HG02938 (cell line): Measurements from ENCODE around the gene SOX1.

Experiments
- ATAC-seq: cut with Tn5 transposase; IDR thresholded peaks from one replicate; pipeline ENCODE4 v1.9.1; 2021; ENCODE audit warnings: mild to moderate bottlenecking, moderate library complexity; ENCODE audit not compliant: unreplicated experiment

The SOX1 gene

DNA sequence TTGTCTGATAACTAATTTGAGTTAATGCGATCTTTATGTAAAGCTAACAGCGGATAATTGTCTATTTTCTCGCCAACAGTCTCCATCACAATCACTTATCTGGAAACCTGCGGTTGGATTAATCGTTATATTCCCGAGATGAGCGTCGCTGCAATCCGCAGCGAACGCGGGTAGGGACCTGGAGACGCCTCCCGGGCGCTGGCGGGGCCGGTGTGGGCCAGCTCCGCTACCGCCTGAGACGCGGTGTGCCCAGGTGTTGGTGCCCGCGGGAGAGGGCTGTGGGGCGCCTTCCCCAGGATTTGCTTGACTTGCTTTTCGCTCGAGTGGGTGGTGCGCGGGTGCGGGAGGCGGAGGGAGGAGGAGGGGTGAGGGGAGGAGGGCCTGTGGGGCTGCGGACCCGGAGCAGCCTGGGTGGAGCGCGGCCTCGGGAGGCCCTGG is 38.3 kb downstream of the SOX1 start:
- ATAC-seq: no peak

DNA sequence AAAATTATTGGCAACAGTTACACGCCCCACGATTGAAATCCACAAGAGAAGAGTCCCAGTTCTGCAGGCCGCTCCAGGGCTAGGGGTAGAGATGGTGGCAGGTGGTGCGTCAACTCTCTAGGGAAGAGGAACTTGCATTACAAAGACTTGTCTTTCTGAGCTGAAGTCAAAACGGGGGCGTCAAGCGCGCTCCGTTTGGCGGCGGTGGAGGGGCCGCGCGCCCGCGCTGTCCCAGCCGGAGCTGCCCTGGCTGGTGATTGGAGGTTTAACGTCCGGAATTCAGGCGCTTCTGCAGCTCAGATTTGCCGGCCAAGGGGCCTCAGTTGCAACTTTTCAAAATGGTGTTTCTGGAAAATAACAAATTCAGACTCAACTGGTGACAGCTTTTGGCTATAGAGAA is 38.9 kb downstream of the SOX1 start:
- no peak for ATAC-seq

DNA sequence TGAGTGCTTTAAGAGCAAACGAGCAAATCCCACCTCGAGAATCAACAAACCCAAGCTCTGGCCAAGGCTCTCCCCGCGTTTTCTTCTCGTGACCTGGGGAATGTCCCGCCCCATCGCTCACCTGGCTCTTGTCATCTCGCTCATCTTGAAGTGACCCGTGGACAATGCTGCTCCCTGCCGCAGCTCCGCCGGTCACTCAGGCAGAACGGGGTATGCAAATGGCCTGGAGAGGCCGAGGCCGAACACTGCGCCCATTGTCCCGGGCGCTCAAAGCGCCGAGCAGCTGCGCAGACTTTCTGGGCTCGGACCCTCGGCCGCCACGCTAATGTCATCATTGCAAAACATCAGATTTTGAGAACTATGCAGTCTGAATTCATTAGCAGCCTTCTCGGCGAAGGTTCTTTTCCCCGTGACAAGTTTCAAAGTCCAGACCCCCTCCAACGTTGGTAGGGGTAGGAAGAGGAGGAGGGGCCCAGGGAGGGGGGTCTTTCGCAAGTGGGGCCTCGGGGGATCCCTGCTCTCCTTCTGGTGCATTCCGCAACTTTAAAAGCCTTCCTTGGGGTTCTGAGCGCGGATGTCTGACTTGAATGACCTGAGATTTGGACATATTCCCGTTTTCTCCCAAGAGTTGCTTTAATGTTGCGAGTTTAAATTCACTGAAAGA is 39.7 kb downstream of the SOX1 start:
- no peak for ATAC-seq

DNA sequence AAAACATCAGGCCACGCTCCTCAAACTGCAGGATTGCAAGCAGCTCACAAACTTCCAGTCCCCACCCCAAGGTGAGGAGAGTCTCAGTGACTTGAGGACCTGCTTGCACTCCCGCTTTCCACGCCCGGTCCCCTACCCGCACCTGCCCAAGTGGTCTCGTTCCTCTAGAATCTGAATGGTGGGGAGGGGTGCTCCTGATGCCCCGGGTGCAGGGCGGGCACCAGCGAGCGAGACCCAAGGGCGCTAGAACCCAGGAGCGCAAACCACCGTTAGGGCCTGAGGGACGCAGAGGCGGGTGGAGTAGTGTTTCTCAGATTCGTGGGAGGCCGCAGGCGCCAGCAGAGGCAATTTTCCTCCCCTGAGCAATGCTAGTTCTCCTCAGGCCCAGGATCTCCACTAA is 40.3 kb downstream of the SOX1 start:
- no peak for ATAC-seq

DNA sequence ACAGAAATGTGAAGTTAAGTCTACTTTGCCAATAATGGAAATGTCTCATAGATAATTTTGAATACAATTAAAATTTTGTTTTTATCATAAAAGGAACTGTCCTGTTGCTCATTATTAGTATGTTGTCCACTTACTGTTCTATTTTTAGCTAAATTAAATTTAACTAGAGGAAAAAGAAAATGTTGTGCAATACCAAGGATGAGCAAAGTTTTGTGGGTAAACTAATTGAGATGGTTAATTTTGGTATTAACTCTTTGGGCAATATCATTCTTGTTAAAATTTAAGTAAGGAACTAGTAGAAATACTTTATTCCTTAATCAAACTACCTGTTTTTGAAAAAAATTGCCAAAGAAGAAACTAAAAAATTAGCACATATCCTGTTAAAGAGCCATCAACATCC is 43.5 kb downstream of the SOX1 start:
- no peak for ATAC-seq

DNA sequence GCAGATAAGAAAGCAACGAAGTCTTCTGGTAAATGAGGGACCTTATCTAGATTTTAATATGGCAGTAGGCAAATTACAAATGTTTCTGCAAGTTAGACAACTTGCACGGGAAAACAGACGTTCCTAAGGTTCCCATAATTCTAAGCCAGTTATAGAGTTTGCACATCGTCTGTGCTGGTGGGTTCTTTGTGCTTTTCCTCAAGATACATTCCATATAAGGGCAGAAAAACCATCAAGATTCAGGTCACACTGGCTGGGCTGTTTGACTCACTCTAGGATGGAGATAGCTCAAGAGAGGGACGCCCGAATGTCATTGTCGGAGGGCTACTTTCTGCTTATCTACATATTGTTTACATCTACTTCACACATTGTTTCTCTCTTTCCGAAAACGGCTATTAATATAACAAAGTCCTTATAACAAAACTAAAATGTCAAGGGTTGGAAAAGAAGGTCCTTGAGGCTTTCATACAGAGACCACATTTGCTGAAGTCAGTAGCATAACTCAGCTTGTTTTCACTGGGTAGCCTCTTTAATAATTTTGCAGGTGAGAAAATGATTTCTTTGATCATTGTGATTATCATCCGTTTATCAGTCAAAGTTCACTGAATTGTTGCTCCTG is 44.4 kb downstream of the SOX1 start:
- no peak for ATAC-seq

DNA sequence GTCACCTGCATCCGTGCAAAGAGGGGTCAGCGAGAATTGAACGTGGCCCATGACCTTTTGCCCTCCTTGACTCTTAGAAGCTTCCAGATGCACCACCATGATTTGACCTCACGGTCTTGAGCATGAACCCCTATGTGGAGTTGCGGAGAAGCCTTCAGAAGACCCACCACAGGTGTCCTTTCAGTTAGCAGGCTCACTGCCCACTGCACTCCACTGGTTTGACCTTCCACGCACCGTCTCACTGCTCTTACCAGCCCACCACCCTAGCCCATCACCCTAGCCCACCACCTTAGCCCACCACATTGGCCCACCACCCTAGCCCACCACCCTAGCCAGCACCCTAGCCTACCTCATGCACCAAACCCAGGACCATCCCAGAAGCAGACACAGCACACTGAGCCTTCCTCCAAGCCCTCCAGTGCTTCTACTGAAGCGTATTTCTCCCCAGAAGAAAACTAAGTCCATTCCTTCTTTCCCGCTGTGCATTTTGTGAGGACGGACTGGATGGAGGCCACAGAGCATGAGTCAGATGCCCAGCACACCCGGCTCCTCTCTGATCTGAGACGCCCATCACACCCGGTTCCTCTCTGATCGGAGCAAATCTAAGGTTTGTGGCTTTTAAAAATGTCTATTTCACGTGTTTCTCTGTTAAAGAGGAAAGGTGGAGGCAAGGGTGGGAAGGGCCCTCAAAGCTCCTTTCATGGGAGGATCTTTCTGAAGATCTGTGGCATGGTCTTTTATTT is 45.8 kb downstream of the SOX1 start:
- no peak for ATAC-seq

DNA sequence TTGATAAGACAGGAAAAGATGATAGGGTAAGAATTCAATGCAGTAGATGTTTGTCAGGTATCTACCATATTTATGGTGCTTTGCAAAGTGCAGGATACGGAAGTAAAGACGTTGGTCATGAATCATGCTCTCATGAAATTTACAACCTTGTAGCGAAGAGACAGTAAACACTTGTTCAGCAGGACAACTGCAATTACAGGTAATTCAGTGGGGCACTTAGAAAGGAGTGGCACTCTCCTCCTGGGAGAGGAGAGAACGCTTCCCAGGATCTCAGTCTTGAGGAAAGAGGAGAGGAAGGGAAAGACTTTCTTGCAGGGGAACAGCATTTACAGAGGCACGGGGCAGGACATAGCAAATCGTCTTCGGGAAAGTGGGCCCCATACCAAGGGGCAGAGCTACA is 46.4 kb downstream of the SOX1 start:
- ATAC-seq: no peak

DNA sequence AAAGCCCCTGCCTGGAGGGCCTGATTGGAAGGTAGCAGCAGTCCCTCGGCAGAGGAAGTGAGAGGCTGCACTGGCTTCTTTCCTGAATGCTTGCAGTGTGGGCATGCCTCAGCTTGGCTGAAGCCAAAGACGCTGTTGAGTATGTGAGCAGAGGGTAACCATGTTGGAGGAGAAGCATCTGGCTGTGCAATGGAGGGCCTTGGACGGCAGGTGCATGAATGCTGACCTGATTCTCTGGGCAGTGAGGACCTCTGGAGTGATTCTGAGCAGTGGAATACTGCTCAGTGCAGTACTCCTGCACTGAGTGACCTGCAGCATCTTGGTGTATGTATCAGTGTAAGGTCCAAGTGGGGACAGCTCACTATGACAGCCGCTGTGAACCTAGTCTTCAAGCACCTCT is 46.9 kb downstream of the SOX1 start:
- no peak for ATAC-seq

DNA sequence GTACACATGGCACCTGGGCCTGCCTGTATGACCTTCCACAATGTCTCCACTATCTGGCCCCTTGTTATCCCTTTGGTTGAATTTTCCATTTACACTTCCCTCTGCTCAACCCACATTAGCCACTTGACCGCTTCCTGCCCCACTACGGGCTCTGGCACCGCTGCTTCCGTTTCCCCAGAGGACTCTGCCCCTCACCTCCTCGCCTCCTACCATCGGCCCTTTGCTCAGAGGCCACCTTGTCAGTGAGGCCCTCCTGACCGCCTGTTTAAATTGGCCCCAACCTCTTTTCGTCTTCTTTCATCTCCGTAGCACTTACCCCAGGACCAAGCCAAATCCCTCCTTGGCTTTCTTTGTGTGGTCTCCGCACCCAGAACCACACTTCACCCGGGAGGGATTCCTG is 47.4 kb downstream of the SOX1 start:
- ATAC-seq: no peak

DNA sequence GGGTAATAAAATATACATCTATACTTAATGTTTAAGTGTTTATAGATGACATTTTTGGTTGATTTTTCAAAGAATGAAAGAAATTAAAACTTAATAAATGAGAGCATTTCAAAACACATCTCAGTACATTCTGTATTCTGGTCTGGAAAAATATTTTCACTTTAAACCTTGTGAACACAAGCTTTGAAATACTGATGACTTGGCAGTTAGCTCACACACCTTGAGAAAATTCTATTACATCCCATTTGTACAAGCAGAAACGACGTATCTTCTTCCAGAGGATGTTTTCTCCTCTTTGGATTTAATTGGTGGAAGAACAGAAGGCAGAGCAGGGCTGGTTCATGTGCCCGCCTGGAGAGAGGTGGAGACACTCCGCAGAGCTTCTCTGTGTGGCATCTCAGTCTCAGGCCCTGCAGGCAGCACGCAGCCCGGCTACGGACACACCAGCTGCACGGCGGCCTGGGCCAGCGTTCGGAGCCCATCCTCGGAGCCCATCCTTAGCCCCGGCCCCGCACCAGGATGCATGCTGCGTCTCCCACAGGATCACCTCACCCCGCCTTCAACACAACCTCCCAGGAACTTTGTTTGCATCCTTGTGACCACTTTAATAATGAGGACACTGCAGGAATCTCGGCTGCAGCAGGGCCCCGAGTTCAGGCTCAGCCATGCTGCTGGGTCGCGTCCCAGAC is 48.6 kb downstream of the SOX1 start:
- ATAC-seq: no peak

DNA sequence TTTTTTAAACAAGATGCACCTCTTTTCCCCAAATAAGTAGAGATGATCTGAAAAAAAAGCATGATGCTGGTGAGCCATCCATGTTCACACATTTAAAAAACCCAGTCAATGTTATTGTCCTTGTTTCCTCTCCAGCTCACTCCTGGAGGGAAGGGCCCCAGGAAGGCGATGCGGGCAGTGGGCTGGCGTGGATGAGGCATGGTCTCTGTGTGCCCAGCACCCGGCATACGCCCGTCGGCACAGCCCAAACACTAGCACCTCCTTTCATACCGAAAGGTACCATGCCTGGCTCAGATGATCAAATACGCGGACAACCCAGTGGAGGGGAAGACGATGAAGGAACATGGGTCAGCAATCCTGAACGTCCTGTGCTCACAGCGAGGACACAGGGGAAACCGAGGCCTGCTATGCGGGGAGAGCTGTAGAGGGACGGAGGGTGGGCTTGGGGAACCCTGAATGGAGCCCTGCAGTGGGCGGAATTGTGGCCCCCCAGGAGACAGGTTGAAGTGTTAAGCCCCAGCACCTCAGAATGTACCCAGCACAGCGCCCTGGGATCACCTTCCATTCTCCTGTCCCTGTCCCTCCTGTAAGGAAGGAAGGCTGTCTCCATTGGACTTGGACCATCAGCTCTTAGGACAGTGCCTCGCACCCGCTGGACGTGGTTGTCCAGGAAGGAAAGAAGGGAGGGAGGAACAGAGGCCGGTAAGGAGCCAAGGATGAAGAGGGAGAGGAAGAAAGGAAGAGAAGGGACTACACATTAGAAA is 49.4 kb downstream of the SOX1 start:
- no peak for ATAC-seq

DNA sequence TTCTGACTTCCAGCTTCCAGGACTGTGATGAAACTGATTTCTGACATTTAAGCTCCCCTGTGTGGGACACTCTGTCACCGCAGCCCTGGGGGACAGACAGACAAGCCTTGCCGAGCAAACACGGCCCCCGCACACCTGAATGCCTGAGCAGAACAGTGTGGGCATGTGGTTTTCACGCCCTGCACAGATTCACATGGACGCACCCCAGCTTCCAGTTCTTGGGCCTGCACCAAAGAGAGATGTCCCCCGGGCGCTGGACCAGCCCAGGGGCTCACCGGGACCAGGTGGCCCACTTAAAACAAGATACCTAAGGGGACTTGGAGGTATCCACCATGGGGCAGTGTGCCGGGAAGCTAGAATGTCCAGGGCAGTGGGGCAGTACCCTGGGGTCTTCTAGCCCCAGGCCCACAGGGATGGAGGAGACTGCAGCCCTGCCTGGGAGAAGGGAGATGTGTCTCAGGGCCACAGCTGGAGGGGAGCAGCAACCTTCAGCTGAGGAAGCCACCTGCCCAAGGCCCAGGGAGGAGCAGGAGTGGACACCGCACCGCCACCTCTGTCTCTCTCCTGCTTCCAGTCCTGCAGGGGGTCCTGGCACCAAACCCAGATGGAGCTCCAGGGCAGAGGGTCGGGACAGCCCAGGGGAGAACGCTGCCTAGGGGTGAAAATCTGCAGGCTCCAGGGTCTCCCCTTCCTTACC is 50.5 kb downstream of the SOX1 start:
- no peak for ATAC-seq

DNA sequence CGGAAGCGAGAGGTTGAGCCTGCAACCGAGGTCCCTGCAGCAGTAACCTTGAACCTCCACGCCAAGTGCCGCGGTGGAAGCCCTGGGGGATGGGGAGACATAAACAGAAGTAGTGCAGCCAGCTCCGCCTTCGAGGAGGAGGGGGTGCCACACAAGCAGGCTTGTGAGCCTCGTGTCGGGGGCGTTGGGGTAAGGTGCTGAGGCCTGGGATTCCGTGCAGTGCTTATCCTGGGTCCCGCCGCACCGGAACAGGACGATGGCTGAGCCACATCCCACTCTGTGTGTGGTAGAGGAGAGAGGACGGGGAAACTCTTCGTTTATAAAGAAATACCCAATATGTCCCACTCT is 51.0 kb downstream of the SOX1 start:
- ATAC-seq: no peak

DNA sequence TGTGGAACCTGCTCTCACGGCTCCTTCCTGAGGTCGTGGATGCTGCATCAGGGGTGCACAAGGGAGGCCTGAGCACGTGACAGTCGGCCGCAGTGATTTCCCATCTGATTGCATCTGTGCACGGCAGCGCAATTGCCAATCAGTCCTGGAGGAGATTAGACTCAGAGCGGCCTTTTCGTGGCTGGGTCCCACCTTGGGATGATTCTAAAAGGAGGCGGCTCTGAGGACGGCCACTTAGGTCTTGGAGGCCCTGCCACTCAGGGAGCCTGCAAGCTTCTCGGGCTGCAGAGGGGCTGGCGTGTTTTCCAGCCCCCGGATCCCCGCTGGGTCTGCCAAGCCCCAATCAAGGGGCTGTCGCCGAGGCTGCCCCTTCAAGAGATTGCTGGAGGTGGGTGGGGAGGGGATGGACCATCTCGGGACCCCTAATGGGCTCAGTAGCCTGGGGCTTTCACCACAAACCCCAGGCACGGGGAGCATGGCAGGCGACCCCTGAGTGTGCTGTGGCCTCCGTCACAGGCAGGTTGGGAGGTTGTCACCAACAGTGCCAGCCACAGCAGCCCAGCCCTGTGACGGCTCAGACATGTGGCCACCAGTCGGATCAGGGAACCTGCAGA is 51.6 kb downstream of the SOX1 start:
- no peak for ATAC-seq

DNA sequence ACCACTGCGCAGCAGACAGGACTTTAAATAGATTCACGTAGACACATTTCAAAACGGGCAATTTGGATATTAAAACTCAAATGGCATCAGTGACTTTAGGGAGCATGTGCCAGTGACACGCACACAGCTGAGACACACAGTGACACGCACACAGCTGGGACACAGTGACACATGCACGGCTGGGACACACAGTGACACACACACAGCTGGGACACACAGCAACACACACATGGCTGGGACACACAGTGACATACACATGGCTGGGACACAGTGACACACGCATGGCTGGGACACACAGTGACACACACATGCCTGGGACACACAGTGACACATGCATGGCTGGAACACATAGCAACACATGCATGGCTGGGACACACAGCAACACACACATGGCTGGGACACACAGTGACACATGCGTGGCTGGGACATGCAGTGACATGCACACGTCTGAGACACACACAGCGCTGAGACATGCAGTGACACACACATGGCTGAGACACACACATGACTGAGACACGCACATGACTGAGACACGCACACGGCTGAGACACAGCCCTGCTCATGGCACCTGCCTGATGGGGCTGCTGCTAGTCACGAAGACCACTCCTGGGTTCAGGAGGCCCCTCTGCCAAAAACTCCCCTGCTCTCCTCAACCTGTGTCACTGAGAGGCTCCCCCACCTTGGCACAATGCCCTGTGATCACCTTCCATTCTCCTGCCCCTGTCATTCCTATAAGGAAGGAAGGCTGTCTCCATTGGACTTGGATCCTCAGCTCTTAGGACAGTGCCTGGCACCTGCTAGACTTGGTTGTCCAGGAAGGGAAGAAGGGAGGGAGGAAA is 52.5 kb downstream of the SOX1 start:
- ATAC-seq: no peak

DNA sequence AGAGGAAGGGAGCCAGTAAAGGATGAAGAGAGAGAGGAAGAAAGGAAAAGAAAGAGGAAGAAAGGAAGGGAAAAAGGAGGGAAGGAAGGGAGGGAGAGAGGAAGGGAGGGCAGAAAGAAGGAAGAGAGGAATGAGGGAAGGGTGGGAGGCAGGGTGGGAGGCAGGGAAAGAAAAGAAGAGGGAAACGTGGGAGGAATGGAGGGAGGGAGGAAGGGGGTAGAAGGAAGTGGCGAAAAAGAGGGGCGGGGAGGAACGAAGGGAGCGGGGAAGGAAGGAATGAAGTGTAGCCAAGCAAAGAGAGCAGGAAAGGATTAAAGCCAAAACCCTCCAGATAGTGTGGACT is 53.1 kb downstream of the SOX1 start:
- ATAC-seq: no peak
